SK-N-SH (cell line): ENCODE results near the gene NR5A2.

Source experiments
- FOXJ3 ChIP-seq: sonication (generic); formaldehyde crosslinking; IDR thresholded peaks from 2 replicates; pipeline ENCODE4 v1.5.1; 2020; ENCODE audit warnings: mild to moderate bottlenecking, missing genetic modification reagents
- FOXM1 ChIP-seq: IDR thresholded peaks from 2 replicates; pipeline ENCODE4 v1.4.0; 2012; ENCODE audit warnings: low read depth, mild to moderate bottlenecking
- POLR2AphosphoS5 ChIP-seq: IDR thresholded peaks from 2 replicates; pipeline ENCODE4 v1.6.1; 2012; ENCODE audit warnings: low read depth, low read length
- TF ChIP-seq, protein P1 (sequence below): fragments of 200-600 bp; sonication (generic); IDR thresholded peaks from 2 replicates; pipeline ENCODE4 v1.6.1; 2017; ENCODE audit warnings: antibody characterized with exemption, mild to moderate bottlenecking, moderate library complexity

GRCh38 chr1:200051620-200052019, 24.1 kb downstream of the NR5A2 start:
- TF ChIP-seq POLR2AphosphoS5 (no peak), FOXM1 (no peak), FOXJ3 (no peak)
- TF ChIP-seq, protein P1, sequence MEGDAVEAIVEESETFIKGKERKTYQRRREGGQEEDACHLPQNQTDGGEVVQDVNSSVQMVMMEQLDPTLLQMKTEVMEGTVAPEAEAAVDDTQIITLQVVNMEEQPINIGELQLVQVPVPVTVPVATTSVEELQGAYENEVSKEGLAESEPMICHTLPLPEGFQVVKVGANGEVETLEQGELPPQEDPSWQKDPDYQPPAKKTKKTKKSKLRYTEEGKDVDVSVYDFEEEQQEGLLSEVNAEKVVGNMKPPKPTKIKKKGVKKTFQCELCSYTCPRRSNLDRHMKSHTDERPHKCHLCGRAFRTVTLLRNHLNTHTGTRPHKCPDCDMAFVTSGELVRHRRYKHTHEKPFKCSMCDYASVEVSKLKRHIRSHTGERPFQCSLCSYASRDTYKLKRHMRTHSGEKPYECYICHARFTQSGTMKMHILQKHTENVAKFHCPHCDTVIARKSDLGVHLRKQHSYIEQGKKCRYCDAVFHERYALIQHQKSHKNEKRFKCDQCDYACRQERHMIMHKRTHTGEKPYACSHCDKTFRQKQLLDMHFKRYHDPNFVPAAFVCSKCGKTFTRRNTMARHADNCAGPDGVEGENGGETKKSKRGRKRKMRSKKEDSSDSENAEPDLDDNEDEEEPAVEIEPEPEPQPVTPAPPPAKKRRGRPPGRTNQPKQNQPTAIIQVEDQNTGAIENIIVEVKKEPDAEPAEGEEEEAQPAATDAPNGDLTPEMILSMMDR = no peak
